Fibroblast of the aortic adventitia (primary cell): ENCODE results near the gene GAB1. TPM values are rescaled to one million over a fixed set of nuclear protein-coding genes. Genes with fewer than 3 reads are reported as not detected.

Experiments used
- DNase-seq: peaks from one replicate; pipeline ENCODE4 v3.0.0-alpha.2; 2010; ENCODE audit warnings: low read depth
- H3K4me3 ChIP-seq: 2 replicates; pipeline ENCODE4 v1.5.1; 2011; ENCODE audit warnings: low read depth, mild to moderate bottlenecking, control low read depth, low read length, moderate library complexity
- CTCF ChIP-seq: IDR thresholded peaks from 2 replicates; pipeline ENCODE4 v1.5.1; 2011; ENCODE audit warnings: mild to moderate bottlenecking, low read length, control low read depth, inconsistent platforms; ENCODE audit not compliant: insufficient read depth
- total RNA-seq: library from RNA; depleted of rRNA; stranded (reverse); fragments of >200 nt; gene quantifications from 2 replicates; pipeline ENCODE4 v1.2.3, GENCODE V29; 2012; ENCODE audit warnings: low replicate concordance

The GAB1 gene
- total RNA-seq, 1 donor: 22.8 TPM

DNA sequence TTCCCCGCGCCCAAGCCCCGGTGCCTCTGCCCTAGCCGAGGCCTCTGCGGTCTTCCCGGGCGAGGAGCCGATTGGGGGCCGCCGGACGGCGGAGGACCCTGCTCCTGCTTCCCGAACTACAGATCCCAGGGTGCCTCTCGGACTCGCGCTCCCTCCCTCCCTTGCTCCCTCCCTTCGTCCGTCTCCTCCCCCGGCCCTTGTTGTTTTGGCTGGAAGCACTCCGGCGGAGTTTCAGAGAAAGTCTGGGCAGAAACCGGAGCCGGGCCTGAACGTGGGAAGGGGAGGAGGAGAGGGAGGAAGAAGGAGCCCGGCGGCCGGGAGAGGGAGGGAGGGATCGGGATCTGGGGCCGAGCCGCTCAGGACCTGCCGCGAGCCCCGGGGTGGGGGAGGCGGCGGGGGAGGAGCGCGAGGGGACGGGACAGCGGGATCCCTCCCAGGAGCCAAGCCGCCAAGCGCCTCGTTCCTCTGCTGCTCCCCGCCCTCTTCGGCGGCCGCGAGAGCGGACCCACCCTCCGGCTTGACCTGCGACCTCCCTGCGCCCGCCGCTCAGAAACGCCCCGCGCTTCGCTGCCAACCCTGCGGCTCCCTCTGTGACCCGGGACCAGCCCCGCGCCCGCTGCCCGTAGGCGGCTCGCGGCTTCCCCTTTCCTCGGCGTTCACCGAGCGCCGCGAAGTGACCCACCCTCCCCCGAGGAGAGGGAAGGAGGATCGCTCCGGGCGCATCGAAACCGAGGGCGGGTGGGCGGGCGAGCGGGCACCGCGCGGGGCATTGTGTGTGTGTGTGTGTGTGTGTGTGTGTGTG lies 496 bp upstream of the GAB1 start:
- TF ChIP-seq CTCF: no peak
- DNase-seq: peak; percentile 92
- H3K4me3 ChIP-seq: peak overlapping the region; percentile 72

GRCh38 chr4:143337600-143338287 lies 1.1 kb downstream of the GAB1 start:
- peak overlapping the region; percentile 72 for H3K4me3 ChIP-seq
- peak; percentile 11 for TF ChIP-seq CTCF
- peak; percentile 70 for DNase-seq

- TF ChIP-seq CTCF: no peak
- no peak for DNase-seq
- H3K4me3 ChIP-seq: peak overlapping the region; percentile 72
Measured at GRCh38 chr4:143338313-143338712, 1.6 kb downstream of the GAB1 start.

DNA sequence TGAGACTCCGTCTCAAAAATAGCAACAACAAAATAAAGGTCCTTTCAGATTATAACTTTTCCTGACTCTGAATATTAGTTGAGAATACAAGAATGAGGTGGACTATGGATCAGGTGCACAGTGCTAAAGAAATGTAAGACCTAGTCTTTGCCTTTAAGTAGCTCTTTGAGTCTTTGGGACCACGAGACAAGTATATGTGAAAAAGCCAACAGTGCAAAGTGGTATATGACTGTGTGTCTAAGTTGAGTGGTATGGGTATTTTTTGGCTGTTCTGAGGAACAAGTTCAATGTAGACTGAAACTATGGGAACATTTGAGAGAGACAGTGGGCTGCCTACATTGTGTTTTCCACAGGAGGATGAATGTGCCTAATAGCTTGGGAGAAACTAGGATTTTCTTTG lies 2.8 kb downstream of the GAB1 start:
- no peak overlapping the region for H3K4me3 ChIP-seq
- no peak for TF ChIP-seq CTCF
- DNase-seq: no peak

- H3K4me3 ChIP-seq: no peak overlapping the region
- no peak for TF ChIP-seq CTCF
- no peak for DNase-seq
Measured at GRCh38 chr4:143341186-143341755, 4.6 kb downstream of the GAB1 start.

DNA sequence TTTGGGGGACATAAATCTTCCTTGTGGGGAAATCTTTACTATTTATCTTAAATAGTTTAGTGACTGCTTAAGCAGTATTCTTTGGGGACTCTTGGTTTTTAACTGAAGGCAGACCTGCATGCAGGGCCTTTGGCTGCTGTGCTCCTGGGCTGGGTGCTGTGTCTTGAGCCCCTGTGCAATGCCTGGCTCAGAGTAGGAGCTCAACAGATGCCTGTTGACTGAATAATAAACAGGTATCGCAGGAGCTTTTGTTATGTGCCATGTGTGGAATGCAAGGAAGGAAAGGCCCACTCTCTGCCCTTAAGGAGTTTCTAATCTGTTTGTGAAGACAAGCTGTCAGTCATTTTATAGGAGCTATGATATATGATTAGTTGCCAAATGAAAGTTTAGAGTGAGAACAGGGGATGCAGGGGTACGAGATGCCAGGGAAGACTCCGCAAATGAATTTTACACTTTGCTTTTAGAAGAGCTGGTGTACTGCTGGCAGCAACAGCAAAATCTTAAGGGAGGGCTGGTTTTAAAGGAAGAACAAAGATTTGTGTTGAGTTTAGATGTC lies 6.7 kb downstream of the GAB1 start:
- no peak for TF ChIP-seq CTCF
- DNase-seq: no peak
- H3K4me3 ChIP-seq: no peak overlapping the region
